K562 (cell line): ENCODE data around the gene HEBP1. TPM values are rescaled to one million over a fixed set of nuclear protein-coding genes. Genes with fewer than 3 reads are reported as not detected.
A peak's percentile ranks its signal among the peaks of the same experiment; 100 is the strongest.

Experiments used
- ARID4B ChIP-seq: sonication (generic); formaldehyde crosslinking; IDR thresholded peaks from 2 replicates; pipeline ENCODE4 v1.8.0; 2022; ENCODE audit warnings: mild to moderate bottlenecking, missing genetic modification reagents
- ARNT ChIP-seq, 2 experiments: fragments of 450-650 bp; IDR thresholded peaks; 2 replicates each; pipeline ENCODE4 v1.6.1; 2016; ENCODE audit warnings: mild to moderate bottlenecking in 1 of 2
- ETV5 ChIP-seq: sonication (generic); formaldehyde crosslinking; IDR thresholded peaks from 2 replicates; pipeline ENCODE4 v1.4.0; 2020; ENCODE audit warnings: low read depth, mild to moderate bottlenecking, missing genetic modification reagents
- FOXJ3 ChIP-seq: sonication (generic); formaldehyde crosslinking; IDR thresholded peaks from 2 replicates; pipeline ENCODE4 v1.4.0; 2020; ENCODE audit warnings: mild to moderate bottlenecking, missing genetic modification reagents
- FOXK1 ChIP-seq: sonication (generic); formaldehyde crosslinking; IDR thresholded peaks from 2 replicates; pipeline ENCODE4 v1.8.0; 2022; ENCODE audit warnings: missing genetic modification reagents, mild to moderate bottlenecking, borderline replicate concordance
- HMG20B ChIP-seq: fragments of 250-450 bp; sonication (Bioruptor Pico); IDR thresholded peaks from 2 replicates; pipeline ENCODE4 v1.5.0; 2021; ENCODE audit warnings: mild to moderate bottlenecking
- HNRNPH1 ChIP-seq: fragments of 200-400 bp; formaldehyde crosslinking; optimal IDR thresholded peaks from 2 replicates; pipeline ENCODE3; 2017; ENCODE audit warnings: low read depth, mild to moderate bottlenecking, low read length, moderate library complexity
- NFRKB ChIP-seq: fragments of 450-650 bp; IDR thresholded peaks from 2 replicates; pipeline ENCODE4 v1.6.1; 2016; ENCODE audit warnings: low read depth
- PHF20 ChIP-seq: fragments of 450-650 bp; IDR thresholded peaks from 2 replicates; pipeline ENCODE4 v1.6.1; 2018; ENCODE audit not compliant: partially characterized antibody
- ZKSCAN1 ChIP-seq: fragments of 150-350 bp; IDR thresholded peaks from 2 replicates; pipeline ENCODE4 v1.6.1; 2016; ENCODE audit warnings: low read depth, low read length
- ZNF75A ChIP-seq: fragments of 450-650 bp; formaldehyde crosslinking; IDR thresholded peaks from 2 replicates; pipeline ENCODE4 v1.4.0; 2020; ENCODE audit warnings: mild to moderate bottlenecking
- ZNF76 ChIP-seq: fragments of 250-450 bp; sonication (Bioruptor Pico); IDR thresholded peaks from 2 replicates; pipeline ENCODE4 v1.4.0; 2020; ENCODE audit warnings: mild to moderate bottlenecking, moderate library complexity, borderline replicate concordance
- polyA plus RNA-seq, 8 experiments: library from polyadenylated mRNA; depleted of rRNA in 4 of 8; stranded (reverse) in 5 of 8; unstranded in 3 of 8; fragments of >200 nt; fragmentation: Nextera tagmentation in 2 of 8; fragmentation: Illumina TruSeq in 1 of 8; extraction: Ambion mirVana in 2 of 8; extraction: Trizol in 1 of 8; gene quantifications; 2 replicates each; pipeline versions ENCODE4 v1.2.1 to v1.2.3, GENCODE V29; 2011 to 2014; ENCODE audit warnings: inconsistent platforms in 1 of 8, missing spikeins in 1 of 8
- total RNA-seq, 7 experiments: library from RNA; depleted of rRNA in 6 of 7; stranded (reverse); fragments of >200 nt in 6 of 7; fragmentation: Illumina TruSeq in 2 of 7; extraction: Trizol in 2 of 7; gene quantifications; 2 replicates each; pipeline versions ENCODE4 v1.2.1 to v1.2.3, GENCODE V29; 2011 to 2021; ENCODE audit warnings: low replicate concordance in 1 of 7
- TF ChIP-seq, protein P1 (sequence below): fragments of 250-450 bp; sonication (Bioruptor Pico); IDR thresholded peaks from 2 replicates; pipeline ENCODE4 v1.8.0; 2021; ENCODE audit warnings: moderate library complexity, mild to moderate bottlenecking, inconsistent platforms
- TF ChIP-seq, protein P2 (sequence below): sonication (generic); formaldehyde crosslinking; IDR thresholded peaks from 2 replicates; pipeline ENCODE4 v1.8.0; 2023; ENCODE audit warnings: missing genetic modification reagents, mild to moderate bottlenecking, borderline replicate concordance

The HEBP1 gene
- total and polyA plus RNA-seq, 9 of the 15 experiments (the other 6 are each of a cell fraction or from before 2014, with no cell fraction given) = 1.1 to 10.1 (median 2.4) TPM

GRCh38 chr12:12927211-12928079 lies 72.6 kb downstream of the HEBP1 start (continued):
- TF ChIP-seq ARNT (IDR thresholded peaks at IDR 0.05) (0 out of 4 replicates have a peak, but pooled peaks of 1 of the 2 experiments have one; percentile 34), PHF20 (no peak), ARID4B (CRISPR knock-in tag) (no peak), HNRNPH1 (no peak), FOXK1 (CRISPR knock-in tag) (no peak), HMG20B (no peak), ZNF75A (CRISPR knock-in tag) (no peak), ETV5 (CRISPR knock-in tag) (no peak), NFRKB (no peak), ZNF76 (no peak), FOXJ3 (CRISPR knock-in tag) (no peak), ZKSCAN1 (peak; percentile 57; the same call in 1 of the 2 replicates)
- TF ChIP-seq, protein P1, sequence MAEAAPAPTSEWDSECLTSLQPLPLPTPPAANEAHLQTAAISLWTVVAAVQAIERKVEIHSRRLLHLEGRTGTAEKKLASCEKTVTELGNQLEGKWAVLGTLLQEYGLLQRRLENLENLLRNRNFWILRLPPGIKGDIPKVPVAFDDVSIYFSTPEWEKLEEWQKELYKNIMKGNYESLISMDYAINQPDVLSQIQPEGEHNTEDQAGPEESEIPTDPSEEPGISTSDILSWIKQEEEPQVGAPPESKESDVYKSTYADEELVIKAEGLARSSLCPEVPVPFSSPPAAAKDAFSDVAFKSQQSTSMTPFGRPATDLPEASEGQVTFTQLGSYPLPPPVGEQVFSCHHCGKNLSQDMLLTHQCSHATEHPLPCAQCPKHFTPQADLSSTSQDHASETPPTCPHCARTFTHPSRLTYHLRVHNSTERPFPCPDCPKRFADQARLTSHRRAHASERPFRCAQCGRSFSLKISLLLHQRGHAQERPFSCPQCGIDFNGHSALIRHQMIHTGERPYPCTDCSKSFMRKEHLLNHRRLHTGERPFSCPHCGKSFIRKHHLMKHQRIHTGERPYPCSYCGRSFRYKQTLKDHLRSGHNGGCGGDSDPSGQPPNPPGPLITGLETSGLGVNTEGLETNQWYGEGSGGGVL (CRISPR knock-in tag) = no peak
- TF ChIP-seq, protein P2, sequence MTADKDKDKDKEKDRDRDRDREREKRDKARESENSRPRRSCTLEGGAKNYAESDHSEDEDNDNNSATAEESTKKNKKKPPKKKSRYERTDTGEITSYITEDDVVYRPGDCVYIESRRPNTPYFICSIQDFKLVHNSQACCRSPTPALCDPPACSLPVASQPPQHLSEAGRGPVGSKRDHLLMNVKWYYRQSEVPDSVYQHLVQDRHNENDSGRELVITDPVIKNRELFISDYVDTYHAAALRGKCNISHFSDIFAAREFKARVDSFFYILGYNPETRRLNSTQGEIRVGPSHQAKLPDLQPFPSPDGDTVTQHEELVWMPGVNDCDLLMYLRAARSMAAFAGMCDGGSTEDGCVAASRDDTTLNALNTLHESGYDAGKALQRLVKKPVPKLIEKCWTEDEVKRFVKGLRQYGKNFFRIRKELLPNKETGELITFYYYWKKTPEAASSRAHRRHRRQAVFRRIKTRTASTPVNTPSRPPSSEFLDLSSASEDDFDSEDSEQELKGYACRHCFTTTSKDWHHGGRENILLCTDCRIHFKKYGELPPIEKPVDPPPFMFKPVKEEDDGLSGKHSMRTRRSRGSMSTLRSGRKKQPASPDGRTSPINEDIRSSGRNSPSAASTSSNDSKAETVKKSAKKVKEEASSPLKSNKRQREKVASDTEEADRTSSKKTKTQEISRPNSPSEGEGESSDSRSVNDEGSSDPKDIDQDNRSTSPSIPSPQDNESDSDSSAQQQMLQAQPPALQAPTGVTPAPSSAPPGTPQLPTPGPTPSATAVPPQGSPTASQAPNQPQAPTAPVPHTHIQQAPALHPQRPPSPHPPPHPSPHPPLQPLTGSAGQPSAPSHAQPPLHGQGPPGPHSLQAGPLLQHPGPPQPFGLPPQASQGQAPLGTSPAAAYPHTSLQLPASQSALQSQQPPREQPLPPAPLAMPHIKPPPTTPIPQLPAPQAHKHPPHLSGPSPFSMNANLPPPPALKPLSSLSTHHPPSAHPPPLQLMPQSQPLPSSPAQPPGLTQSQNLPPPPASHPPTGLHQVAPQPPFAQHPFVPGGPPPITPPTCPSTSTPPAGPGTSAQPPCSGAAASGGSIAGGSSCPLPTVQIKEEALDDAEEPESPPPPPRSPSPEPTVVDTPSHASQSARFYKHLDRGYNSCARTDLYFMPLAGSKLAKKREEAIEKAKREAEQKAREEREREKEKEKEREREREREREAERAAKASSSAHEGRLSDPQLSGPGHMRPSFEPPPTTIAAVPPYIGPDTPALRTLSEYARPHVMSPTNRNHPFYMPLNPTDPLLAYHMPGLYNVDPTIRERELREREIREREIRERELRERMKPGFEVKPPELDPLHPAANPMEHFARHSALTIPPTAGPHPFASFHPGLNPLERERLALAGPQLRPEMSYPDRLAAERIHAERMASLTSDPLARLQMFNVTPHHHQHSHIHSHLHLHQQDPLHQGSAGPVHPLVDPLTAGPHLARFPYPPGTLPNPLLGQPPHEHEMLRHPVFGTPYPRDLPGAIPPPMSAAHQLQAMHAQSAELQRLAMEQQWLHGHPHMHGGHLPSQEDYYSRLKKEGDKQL (CRISPR knock-in tag) = no peak
